Activated naive CD8-positive, alpha-beta T cell (primary cell): ENCODE measurements around the gene CAPN12.

Source experiments
- H3K27ac Mint-ChIP-seq: one replicate; pipeline ENCODE4 v1.8.0; 2021; ENCODE audit warnings: mixed read lengths
- H3K27me3 Mint-ChIP-seq: one replicate; pipeline ENCODE4 v1.8.0; 2021; ENCODE audit warnings: mixed read lengths
- H3K36me3 Mint-ChIP-seq: one replicate; pipeline ENCODE4 v1.8.0; 2021; ENCODE audit warnings: mixed read lengths
- H3K4me1 Mint-ChIP-seq: one replicate; pipeline ENCODE4 v1.8.0; 2021; ENCODE audit warnings: low read depth, mixed read lengths
- H3K4me3 Mint-ChIP-seq: one replicate; pipeline ENCODE4 v1.8.0; 2021; ENCODE audit warnings: mild to moderate bottlenecking, mixed read lengths
- H3K9me3 Mint-ChIP-seq: one replicate; pipeline ENCODE4 v1.8.0; 2021; ENCODE audit warnings: low read depth, mixed read lengths

CAPN12 gene

GRCh38 chr19:38714354-38714778 lies 29.9 kb downstream of the CAPN12 start:
- no peaks in the 10 kb centered on the region for H3K9me3 Mint-ChIP-seq
- H3K27me3 Mint-ChIP-seq = no peaks in the 10 kb centered on the region
- H3K4me1 Mint-ChIP-seq = no peaks in the 10 kb centered on the region
- peaks cover 4% of the 10 kb centered on the region for H3K36me3 Mint-ChIP-seq
- H3K4me3 Mint-ChIP-seq = no peak overlapping the region
- no peak overlapping the region for H3K27ac Mint-ChIP-seq

- Mint-ChIP-seq H3K36me3 (peaks cover 6% of the 10 kb centered on the region), H3K27me3 (no peaks in the 10 kb centered on the region), H3K4me3 (no peak overlapping the region), H3K4me1 (no peaks in the 10 kb centered on the region), H3K9me3 (no peaks in the 10 kb centered on the region), H3K27ac (no peak overlapping the region)
These were observed 30.4 kb downstream of the CAPN12 start for GRCh38 chr19:38713865-38714264.

- Mint-ChIP-seq H3K27me3 (no peaks in the 10 kb centered on the region), H3K36me3 (peaks cover 8% of the 10 kb centered on the region), H3K4me1 (no peaks in the 10 kb centered on the region), H3K4me3 (no peak overlapping the region), H3K9me3 (no peaks in the 10 kb centered on the region), H3K27ac (no peak overlapping the region)
These were observed 31.0 kb downstream of the CAPN12 start for GRCh38 chr19:38713227-38713649.

GRCh38 chr19:38712161-38712748 lies 32.0 kb downstream of the CAPN12 start:
- Mint-ChIP-seq H3K4me1 (no peaks in the 10 kb centered on the region), H3K27ac (no peak overlapping the region), H3K36me3 (peaks cover 8% of the 10 kb centered on the region), H3K9me3 (no peaks in the 10 kb centered on the region), H3K4me3 (no peak overlapping the region), H3K27me3 (no peaks in the 10 kb centered on the region)

- Mint-ChIP-seq H3K4me3 (no peak overlapping the region), H3K9me3 (no peaks in the 10 kb centered on the region), H3K4me1 (no peaks in the 10 kb centered on the region), H3K36me3 (peaks cover 11% of the 10 kb centered on the region), H3K27me3 (no peaks in the 10 kb centered on the region), H3K27ac (no peak overlapping the region)
These were observed 32.5 kb downstream of the CAPN12 start for GRCh38 chr19:38711726-38712153.

GRCh38 chr19:38710928-38711725 lies 33.1 kb downstream of the CAPN12 start:
- no peaks in the 10 kb centered on the region for H3K9me3 Mint-ChIP-seq
- no peaks in the 10 kb centered on the region for H3K27me3 Mint-ChIP-seq
- H3K36me3 Mint-ChIP-seq = peaks cover 11% of the 10 kb centered on the region
- no peaks in the 10 kb centered on the region for H3K4me1 Mint-ChIP-seq
- H3K27ac Mint-ChIP-seq = peak overlapping the region; percentile 23
- no peak overlapping the region for H3K4me3 Mint-ChIP-seq

GRCh38 chr19:38710416-38710702 lies 33.9 kb downstream of the CAPN12 start:
- Mint-ChIP-seq H3K27ac (peak overlapping the region; percentile 23), H3K27me3 (no peaks in the 10 kb centered on the region), H3K36me3 (peaks cover 11% of the 10 kb centered on the region), H3K4me1 (no peaks in the 10 kb centered on the region), H3K9me3 (no peaks in the 10 kb centered on the region), H3K4me3 (no peak overlapping the region)

GRCh38 chr19:38709671-38710415 lies 34.4 kb downstream of the CAPN12 start:
- Mint-ChIP-seq H3K27ac (no peak overlapping the region), H3K36me3 (peaks cover 11% of the 10 kb centered on the region), H3K9me3 (no peaks in the 10 kb centered on the region), H3K27me3 (no peaks in the 10 kb centered on the region), H3K4me1 (no peaks in the 10 kb centered on the region), H3K4me3 (no peak overlapping the region)

GRCh38 chr19:38709119-38709518 lies 35.2 kb downstream of the CAPN12 start:
- Mint-ChIP-seq H3K4me1 (no peaks in the 10 kb centered on the region), H3K27ac (no peak overlapping the region), H3K9me3 (no peaks in the 10 kb centered on the region), H3K36me3 (peaks cover 13% of the 10 kb centered on the region), H3K4me3 (no peak overlapping the region), H3K27me3 (no peaks in the 10 kb centered on the region)

- Mint-ChIP-seq H3K4me1 (no peaks in the 10 kb centered on the region), H3K27me3 (no peaks in the 10 kb centered on the region), H3K4me3 (no peak overlapping the region), H3K36me3 (peaks cover 13% of the 10 kb centered on the region), H3K9me3 (no peaks in the 10 kb centered on the region), H3K27ac (no peak overlapping the region)
These were observed 35.8 kb downstream of the CAPN12 start for GRCh38 chr19:38708413-38709024.

- Mint-ChIP-seq H3K4me3 (no peak overlapping the region), H3K9me3 (no peaks in the 10 kb centered on the region), H3K36me3 (peaks cover 13% of the 10 kb centered on the region), H3K27me3 (no peaks in the 10 kb centered on the region), H3K27ac (no peak overlapping the region), H3K4me1 (no peaks in the 10 kb centered on the region)
These were observed 36.7 kb downstream of the CAPN12 start for GRCh38 chr19:38707512-38708114.

- H3K9me3 Mint-ChIP-seq = no peaks in the 10 kb centered on the region
- H3K4me1 Mint-ChIP-seq = no peaks in the 10 kb centered on the region
- no peak overlapping the region for H3K4me3 Mint-ChIP-seq
- peaks cover 13% of the 10 kb centered on the region for H3K36me3 Mint-ChIP-seq
- H3K27me3 Mint-ChIP-seq = no peaks in the 10 kb centered on the region
- H3K27ac Mint-ChIP-seq = no peak overlapping the region
These were observed 37.3 kb downstream of the CAPN12 start for GRCh38 chr19:38706792-38707511.

- H3K27ac Mint-ChIP-seq = no peak overlapping the region
- H3K27me3 Mint-ChIP-seq = no peaks in the 10 kb centered on the region
- no peaks in the 10 kb centered on the region for H3K4me1 Mint-ChIP-seq
- no peaks in the 10 kb centered on the region for H3K9me3 Mint-ChIP-seq
- peaks cover 13% of the 10 kb centered on the region for H3K36me3 Mint-ChIP-seq
- no peak overlapping the region for H3K4me3 Mint-ChIP-seq
These were observed 38.9 kb downstream of the CAPN12 start for GRCh38 chr19:38705197-38706019.
